ENCODE data around the gene SHH.

DNA sequence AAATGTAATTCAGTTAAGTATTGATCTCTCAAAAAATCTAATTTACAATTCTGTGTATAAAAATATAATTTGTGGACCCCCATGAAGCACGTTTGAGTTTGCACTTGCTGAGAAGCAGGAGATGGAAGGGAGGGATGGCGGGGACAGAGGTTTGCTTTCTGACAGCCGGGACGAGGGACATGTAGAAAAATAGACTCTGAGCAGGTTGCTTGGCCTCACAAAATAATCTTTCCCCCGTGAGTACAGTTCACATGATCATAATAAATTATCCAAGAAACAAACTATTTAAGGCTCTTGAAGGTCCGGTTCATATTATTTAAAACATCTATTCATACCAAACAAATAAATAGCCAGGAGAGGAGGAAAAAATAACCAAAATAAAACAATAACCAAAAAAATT lies 10.0 kb downstream of the SHH start:
- TF ChIP-seq, protein P1, sequence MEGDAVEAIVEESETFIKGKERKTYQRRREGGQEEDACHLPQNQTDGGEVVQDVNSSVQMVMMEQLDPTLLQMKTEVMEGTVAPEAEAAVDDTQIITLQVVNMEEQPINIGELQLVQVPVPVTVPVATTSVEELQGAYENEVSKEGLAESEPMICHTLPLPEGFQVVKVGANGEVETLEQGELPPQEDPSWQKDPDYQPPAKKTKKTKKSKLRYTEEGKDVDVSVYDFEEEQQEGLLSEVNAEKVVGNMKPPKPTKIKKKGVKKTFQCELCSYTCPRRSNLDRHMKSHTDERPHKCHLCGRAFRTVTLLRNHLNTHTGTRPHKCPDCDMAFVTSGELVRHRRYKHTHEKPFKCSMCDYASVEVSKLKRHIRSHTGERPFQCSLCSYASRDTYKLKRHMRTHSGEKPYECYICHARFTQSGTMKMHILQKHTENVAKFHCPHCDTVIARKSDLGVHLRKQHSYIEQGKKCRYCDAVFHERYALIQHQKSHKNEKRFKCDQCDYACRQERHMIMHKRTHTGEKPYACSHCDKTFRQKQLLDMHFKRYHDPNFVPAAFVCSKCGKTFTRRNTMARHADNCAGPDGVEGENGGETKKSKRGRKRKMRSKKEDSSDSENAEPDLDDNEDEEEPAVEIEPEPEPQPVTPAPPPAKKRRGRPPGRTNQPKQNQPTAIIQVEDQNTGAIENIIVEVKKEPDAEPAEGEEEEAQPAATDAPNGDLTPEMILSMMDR (IDR thresholded peaks at IDR 0.05) = no peak
- TF ChIP-seq EP300 (IDR thresholded peaks at IDR 0.05) = no peak
- no peak for TF ChIP-seq POLR2A (IDR thresholded peaks at IDR 0.05)
